GM23248 (cell line): ENCODE results near the gene CA14. TPM values are rescaled to one million over a fixed set of nuclear protein-coding genes. Genes with fewer than 3 reads are reported as not detected.
"Not testable (repeated sequence)": the region's sequence is repeated elsewhere in the genome, so short reads cannot be mapped to it uniquely, and the experiment has no call there.

Experiments
- DNase-seq: peaks from one replicate; pipeline ENCODE4 v3.0.0-alpha.2; 2015
- H2AFZ ChIP-seq: fragments of 200-600 bp; sonication (generic); 2 replicates; pipeline ENCODE4 v1.6.1; 2016; ENCODE audit warnings: antibody characterized with exemption
- H3F3A ChIP-seq: fragments of 200-600 bp; sonication (generic); 2 replicates; pipeline ENCODE4 v1.6.1; 2016; ENCODE audit warnings: mild to moderate bottlenecking, antibody characterized with exemption, mixed run types; ENCODE audit not compliant: insufficient read depth
- H3K27ac ChIP-seq: fragments of 200-600 bp; sonication (generic); 2 replicates; pipeline ENCODE4 v1.5.1; 2016; ENCODE audit warnings: mild to moderate bottlenecking
- H3K27me3 ChIP-seq: fragments of 200-600 bp; sonication (generic); replicated peaks from 2 replicates; pipeline ENCODE4 v1.6.1; 2016; ENCODE audit warnings: mild to moderate bottlenecking; ENCODE audit not compliant: insufficient read depth
- H3K36me3 ChIP-seq: fragments of 200-600 bp; sonication (generic); 2 replicates; pipeline ENCODE4 v1.6.1; 2016; ENCODE audit warnings: low read depth, mild to moderate bottlenecking
- H3K4me1 ChIP-seq: fragments of 200-600 bp; sonication (generic); 2 replicates; pipeline ENCODE4 v1.6.1; 2016; ENCODE audit warnings: mild to moderate bottlenecking; ENCODE audit not compliant: insufficient read depth
- H3K4me2 ChIP-seq: fragments of 200-600 bp; sonication (generic); one replicate; pipeline ENCODE4 v1.6.1; 2016; ENCODE audit warnings: mild to moderate bottlenecking; ENCODE audit not compliant: unreplicated experiment
- H3K4me3 ChIP-seq: fragments of 200-600 bp; sonication (generic); 2 replicates; pipeline ENCODE4 v1.5.1; 2016; ENCODE audit warnings: mild to moderate bottlenecking
- H3K79me2 ChIP-seq: fragments of 200-600 bp; sonication (generic); 2 replicates; pipeline ENCODE4 v1.6.1; 2016; ENCODE audit warnings: mild to moderate bottlenecking; ENCODE audit not compliant: insufficient read depth
- H3K9ac ChIP-seq: fragments of 200-600 bp; sonication (generic); 2 replicates; pipeline ENCODE4 v1.6.1; 2016; ENCODE audit warnings: mild to moderate bottlenecking
- H3K9me2 ChIP-seq: fragments of 200-600 bp; sonication (generic); 2 replicates; pipeline ENCODE4 v1.6.1; 2016; ENCODE audit warnings: mixed run types, mild to moderate bottlenecking, moderate library complexity; ENCODE audit not compliant: insufficient read depth
- H3K9me3 ChIP-seq: fragments of 200-600 bp; sonication (generic); one replicate; pipeline ENCODE4 v1.6.1; 2017; ENCODE audit warnings: low read depth
- H4K20me1 ChIP-seq: fragments of 200-600 bp; sonication (generic); 2 replicates; pipeline ENCODE4 v1.6.0; 2016; ENCODE audit not compliant: insufficient read depth
- EZH2 ChIP-seq: fragments of 200-600 bp; sonication (generic); IDR thresholded peaks from 2 replicates; pipeline ENCODE4 v1.6.1; 2018; ENCODE audit warnings: antibody characterized with exemption, mild to moderate bottlenecking; ENCODE audit not compliant: insufficient read depth, poor library complexity, severe bottlenecking
- EZH2phosphoT487 ChIP-seq: fragments of 200-600 bp; sonication (generic); IDR thresholded peaks from 2 replicates; pipeline ENCODE4 v1.6.1; 2018; ENCODE audit warnings: antibody characterized with exemption, moderate library complexity, mild to moderate bottlenecking, low read depth; ENCODE audit not compliant: insufficient read depth
- WGBS, 2 experiments: methylation state at CpG; one replicate each; pipeline ENCODE4 v1.1.6; 2015 to 2017; ENCODE audit warnings: low lambda C conversion rate in 2 of 2, low coverage in 1 of 2; ENCODE audit errors: missing lambda C conversion rate in 2 of 2; 5-methylcytosine and 5-hydroxymethylcytosine counted together
- in situ Hi-C: fragments of 300-500 bp; cut with MboI; formaldehyde crosslinking; loops from 2 replicates; pipeline ENCODE4 v1.15.0; 2020
- polyA plus RNA-seq: library from polyadenylated mRNA; unstranded; fragments of >200 nt; fragmentation: Nextera tagmentation; extraction: Ambion mirVana; gene quantifications from 2 replicates; pipeline ENCODE4 v1.2.1, GENCODE V29; 2016
- total RNA-seq: library from RNA; depleted of rRNA; stranded (reverse); fragments of >200 nt; shearing (Covaris generic); gene quantifications from 2 replicates; pipeline ENCODE4 v1.2.3, GENCODE V29; 2014

CA14 gene
- total and polyA plus RNA-seq, 2 experiments from 2014 or later: not detected

GRCh38 chr1:150212070-150212469, 45.5 kb upstream of the CA14 start:
- Histone ChIP-seq H3K4me1 (no peaks in the 10 kb centered on the region), H3F3A (no peaks in the 10 kb centered on the region), H3K27me3 (no peaks in the 10 kb centered on the region), H3K9ac (no peak overlapping the region), H3K9me3 (no peaks in the 10 kb centered on the region), H3K27ac (no peak overlapping the region), H3K4me3 (no peak overlapping the region), H3K36me3 (no peaks in the 10 kb centered on the region), H3K4me2 (no peak overlapping the region), H4K20me1 (no peaks in the 10 kb centered on the region), H3K79me2 (no peaks in the 10 kb centered on the region), H2AFZ (no peak overlapping the region), H3K9me2 (no peaks in the 10 kb centered on the region)
- DNase-seq: no peak
- in situ Hi-C loops: no loop called here
- no peak for TF ChIP-seq EZH2
- TF ChIP-seq EZH2phosphoT487: no peak
- WGBS, 2 experiments: 91 to 93% methylated on average over 9 of the region's 9 CpGs

GRCh38 chr1:150213170-150214098, 44.1 kb upstream of the CA14 start:
- Histone ChIP-seq H3K27me3 (no peaks in the 10 kb centered on the region), H3K9me2 (no peaks in the 10 kb centered on the region), H3K4me2 (peak overlapping the region; percentile 78), H2AFZ (peak overlapping the region; percentile 88), H3K27ac (peak overlapping the region; percentile 81), H3K4me1 (no peaks in the 10 kb centered on the region), H3K79me2 (no peaks in the 10 kb centered on the region), H3K9me3 (no peaks in the 10 kb centered on the region), H3F3A (no peaks in the 10 kb centered on the region), H4K20me1 (no peaks in the 10 kb centered on the region), H3K4me3 (peak overlapping the region; percentile 74), H3K36me3 (no peaks in the 10 kb centered on the region), H3K9ac (peak overlapping the region; percentile 84)
- in situ Hi-C loops: no loop called here
- no peak for TF ChIP-seq EZH2phosphoT487
- no peak for TF ChIP-seq EZH2
- WGBS, 2 experiments: 23 to 26% methylated on average over 30 to 38 of the region's 38 CpGs
- DNase-seq: peak; percentile 98

- Histone ChIP-seq H3K9ac (peak overlapping the region; percentile 84), H3K27ac (peak overlapping the region; percentile 81), H3K4me3 (peak overlapping the region; percentile 74), H2AFZ (peak overlapping the region; percentile 88), H3K4me2 (peak overlapping the region; percentile 78)
- H3K9me2 ChIP-seq, H3K36me3 ChIP-seq, H3K79me2 ChIP-seq, H4K20me1 ChIP-seq, H3F3A ChIP-seq, in situ Hi-C loops, H3K4me1 ChIP-seq, H3K27me3 ChIP-seq, H3K9me3 ChIP-seq: not testable (repeated sequence)
- peak; percentile 32 for DNase-seq
- 52 to 59% methylated on average over 15 to 18 of the region's 18 CpGs for WGBS, 2 experiments
Measured at GRCh38 chr1:150214099-150214756, 43.3 kb upstream of the CA14 start.

GRCh38 chr1:150215855-150216254, 41.7 kb upstream of the CA14 start:
- H3K4me3 ChIP-seq, H3K9me2 ChIP-seq, DNase-seq, H3K4me1 ChIP-seq, H3K9me3 ChIP-seq, H3K9ac ChIP-seq, in situ Hi-C loops, H3K27me3 ChIP-seq, H3K27ac ChIP-seq, H3K36me3 ChIP-seq, H4K20me1 ChIP-seq, H3K79me2 ChIP-seq, H2AFZ ChIP-seq, H3K4me2 ChIP-seq, H3F3A ChIP-seq: not testable (repeated sequence)
- WGBS, 2 experiments: 99% methylated on average over 6 of the region's 6 CpGs
